ENCODE data around the gene MYO10.

MYO10 gene

GRCh38 chr5:16809010-16809394 lies 127.1 kb downstream of the MYO10 start (continued):
- TF ChIP-seq ZNF518A (tag by site-specific recombination; conservative IDR thresholded peaks at IDR 0.05; ENCODE audit: low read depth) (no peak), ZNF548 (tag by site-specific recombination; IDR thresholded peaks at IDR 0.05) (no peak)

GRCh38 chr5:16808021-16808420 lies 128.1 kb downstream of the MYO10 start:
- Histone ChIP-seq H3K4me1 (ENCODE audit: control insufficient read depth, insufficient read depth, low read length) (peaks cover 5% of the 10 kb centered on the region; the same call in 1 of the 2 replicates), H3K36me3 (ENCODE audit: control insufficient read depth in 2 of 2, insufficient read depth in 1 of 2, low read length in 2 of 2) (no peaks in the 10 kb centered on the region), H3K9me3 (ENCODE audit: control insufficient read depth, insufficient read depth, low read depth, low read length) (no peaks in the 10 kb centered on the region), H3K4me3 (ENCODE audit: low read depth, low read length) (no peak overlapping the region), H3K27ac (ENCODE audit: extremely low read depth, low read depth, low read length) (no peak overlapping the region)
- CTCF ChIA-PET = interaction anchor here (1.2 kb wide), 1 partner anchor 16 kb away, joined by 3 read pairs; no protein-coding TSS in a partner anchor
- TF ChIP-seq PRDM1 (tag by site-specific recombination; IDR thresholded peaks at IDR 0.05) (no peak), ZNF776 (tag by site-specific recombination; IDR thresholded peaks at IDR 0.05; ENCODE audit: borderline replicate concordance) (no peak), ZFHX2 (tag by site-specific recombination; conservative IDR thresholded peaks at IDR 0.05) (0 out of 2 replicates have a peak, but pooled peaks have one; percentile 17), ZNF544 (tag by site-specific recombination; IDR thresholded peaks at IDR 0.05) (no peak), HIC1 (tag by site-specific recombination; IDR thresholded peaks at IDR 0.05) (peak; percentile 28; the same call in 1 of the 2 replicates), TRIM28 (IDR thresholded peaks at IDR 0.05; ENCODE audit: borderline replicate concordance, low read length) (no peak), KLF8 (tag by site-specific recombination; IDR thresholded peaks at IDR 0.05) (0 out of 2 replicates have a peak, but pooled peaks have one; percentile 28)
- POLR2A ChIA-PET = no interaction called here

GRCh38 chr5:16807547-16807864 lies 128.6 kb downstream of the MYO10 start:
- Histone ChIP-seq H3K9me3 (ENCODE audit: control insufficient read depth, insufficient read depth, low read depth, low read length) (no peaks in the 10 kb centered on the region), H3K4me3 (ENCODE audit: low read depth, low read length) (no peak overlapping the region), H3K36me3 (ENCODE audit: control insufficient read depth in 2 of 2, insufficient read depth in 1 of 2, low read length in 2 of 2) (no peaks in the 10 kb centered on the region), H3K4me1 (ENCODE audit: control insufficient read depth, insufficient read depth, low read length) (0 out of 2 replicates have a peak, but pooled peaks cover 2% of the 10 kb centered on the region), H3K27ac (ENCODE audit: extremely low read depth, low read depth, low read length) (no peak overlapping the region)
- TF ChIP-seq ZNF433 (tag by site-specific recombination; IDR thresholded peaks at IDR 0.05; ENCODE audit: low read depth) = no peak
- TF ChIP-seq ZNF600 (tag by site-specific recombination; IDR thresholded peaks at IDR 0.05) = peak; percentile 23; the same call in 1 of the 2 replicates
- CTCF ChIA-PET = interaction anchor here (1.2 kb wide), 1 partner anchor 16 kb away, joined by 3 read pairs; no protein-coding TSS in a partner anchor
- POLR2A ChIA-PET = no interaction called here

GRCh38 chr5:16806711-16807546 lies 129.2 kb downstream of the MYO10 start:
- Histone ChIP-seq H3K4me1 (ENCODE audit: control insufficient read depth, insufficient read depth, low read length) (0 out of 2 replicates have a peak, but pooled peaks cover 2% of the 10 kb centered on the region), H3K9me3 (ENCODE audit: control insufficient read depth, insufficient read depth, low read depth, low read length) (no peaks in the 10 kb centered on the region), H3K36me3 (ENCODE audit: control insufficient read depth in 2 of 2, insufficient read depth in 1 of 2, low read length in 2 of 2) (no peaks in the 10 kb centered on the region), H3K4me3 (ENCODE audit: low read depth, low read length) (no peak overlapping the region), H3K27ac (ENCODE audit: extremely low read depth, low read depth, low read length) (no peak overlapping the region)
- TF ChIP-seq CTCF (tag by site-specific recombination; IDR thresholded peaks at IDR 0.05) (no peak), SCRT2 (tag by site-specific recombination; IDR thresholded peaks at IDR 0.05) (peak; percentile 80), ZSCAN4 (tag by site-specific recombination; IDR thresholded peaks at IDR 0.05) (no peak), GLI4 (tag by site-specific recombination; IDR thresholded peaks at IDR 0.05) (no peak), ZSCAN23 (tag by site-specific recombination; IDR thresholded peaks at IDR 0.05) (no peak), ZNF830 (tag by site-specific recombination; IDR thresholded peaks at IDR 0.05; ENCODE audit: low read depth) (no peak), SCRT1 (tag by site-specific recombination; IDR thresholded peaks at IDR 0.05; ENCODE audit: borderline replicate concordance) (peak; percentile 65; the same call in 1 of the 2 replicates)
- POLR2A ChIA-PET = no interaction called here
- CTCF ChIA-PET = interaction anchor here (0.6 to 1.6 kb wide), 3 partner anchors 15 to 409 kb away, joined by 3 to 6 read pairs (median 3); no protein-coding TSS in a partner anchor
